OCI-LY1 (cell line): ENCODE measurements around the gene LYPD1.

Experiments
- EZH2 ChIP-seq: fragments of 200-600 bp; sonication (generic), shearing (Covaris generic); IDR thresholded peaks from 2 replicates; pipeline ENCODE4 v1.8.0; 2017; ENCODE audit warnings: borderline replicate concordance, mixed run types, mild to moderate bottlenecking, antibody characterized with exemption, low read length, moderate library complexity, mixed read lengths
- TF ChIP-seq, protein P1 (sequence below): fragments of 200-600 bp; sonication (generic), shearing (Covaris generic); IDR thresholded peaks from 2 replicates; pipeline ENCODE4 v1.5.1; 2017; ENCODE audit warnings: mild to moderate bottlenecking, antibody characterized with exemption, low read length, moderate library complexity, mixed read lengths

DNA sequence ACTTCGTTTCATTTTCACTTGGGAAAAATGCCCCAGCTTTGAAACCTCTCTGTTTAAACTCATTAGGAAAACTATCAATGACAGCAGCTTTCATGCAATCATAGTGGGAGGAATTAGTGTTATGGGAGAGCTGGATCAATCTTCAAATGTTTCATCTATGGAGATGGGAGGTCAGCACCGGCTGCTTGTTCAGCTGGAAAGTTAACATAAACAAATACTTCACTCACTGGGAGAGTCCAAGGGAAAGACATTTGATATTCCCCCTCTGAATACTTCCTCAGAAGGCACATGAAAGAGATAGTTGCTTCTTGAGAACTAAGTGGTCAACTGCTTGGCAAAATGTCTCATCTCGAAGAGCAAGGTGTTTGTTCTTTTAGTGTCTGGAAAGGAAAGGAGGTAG lies 7.3 kb downstream of the LYPD1 start:
- TF ChIP-seq, protein P1, sequence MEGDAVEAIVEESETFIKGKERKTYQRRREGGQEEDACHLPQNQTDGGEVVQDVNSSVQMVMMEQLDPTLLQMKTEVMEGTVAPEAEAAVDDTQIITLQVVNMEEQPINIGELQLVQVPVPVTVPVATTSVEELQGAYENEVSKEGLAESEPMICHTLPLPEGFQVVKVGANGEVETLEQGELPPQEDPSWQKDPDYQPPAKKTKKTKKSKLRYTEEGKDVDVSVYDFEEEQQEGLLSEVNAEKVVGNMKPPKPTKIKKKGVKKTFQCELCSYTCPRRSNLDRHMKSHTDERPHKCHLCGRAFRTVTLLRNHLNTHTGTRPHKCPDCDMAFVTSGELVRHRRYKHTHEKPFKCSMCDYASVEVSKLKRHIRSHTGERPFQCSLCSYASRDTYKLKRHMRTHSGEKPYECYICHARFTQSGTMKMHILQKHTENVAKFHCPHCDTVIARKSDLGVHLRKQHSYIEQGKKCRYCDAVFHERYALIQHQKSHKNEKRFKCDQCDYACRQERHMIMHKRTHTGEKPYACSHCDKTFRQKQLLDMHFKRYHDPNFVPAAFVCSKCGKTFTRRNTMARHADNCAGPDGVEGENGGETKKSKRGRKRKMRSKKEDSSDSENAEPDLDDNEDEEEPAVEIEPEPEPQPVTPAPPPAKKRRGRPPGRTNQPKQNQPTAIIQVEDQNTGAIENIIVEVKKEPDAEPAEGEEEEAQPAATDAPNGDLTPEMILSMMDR, result no peak
- no peak for TF ChIP-seq EZH2
